Duodenal mucosa (tissue), 2 donors: ENCODE data around the gene HNRNPAB.

Experiments
- H3K27ac ChIP-seq: one replicate; pipeline ENCODE4 v1.7.0; 2013; ENCODE audit warnings: low read depth, low read length
- H3K27me3 ChIP-seq, 2 donors: one replicate each; pipeline ENCODE4 v1.7.0; 2013; ENCODE audit warnings: low read length in 2 of 2, control low read depth in 1 of 2; ENCODE audit not compliant: insufficient read depth in 2 of 2, control insufficient read depth in 1 of 2
- H3K36me3 ChIP-seq, 2 donors: one replicate each; pipeline ENCODE4 v1.7.0; 2013; ENCODE audit warnings: low read length in 2 of 2, control low read depth in 1 of 2; ENCODE audit not compliant: insufficient read depth in 2 of 2, control insufficient read depth in 1 of 2
- H3K4me1 ChIP-seq, 2 donors: one replicate each; pipeline ENCODE4 v1.7.0; 2013; ENCODE audit warnings: low read length in 2 of 2, control low read depth in 1 of 2; ENCODE audit not compliant: insufficient read depth in 2 of 2, control insufficient read depth in 1 of 2
- H3K4me3 ChIP-seq, 2 donors: one replicate each; pipeline ENCODE4 v1.7.0; 2013; ENCODE audit warnings: low read length in 2 of 2, low read depth in 1 of 2
- H3K9ac ChIP-seq, 2 donors: one replicate each; pipeline ENCODE4 v1.7.0; 2013; ENCODE audit warnings: low read length in 2 of 2, low read depth in 1 of 2
- H3K9me3 ChIP-seq, 2 donors: one replicate each; pipeline ENCODE4 v1.7.0; 2013; ENCODE audit warnings: low read length in 2 of 2, control low read depth in 1 of 2; ENCODE audit not compliant: control insufficient read depth in 1 of 2

Gene HNRNPAB

GRCh38 chr5:178218827-178219226 is 14.5 kb downstream of the HNRNPAB start:
- Histone ChIP-seq H3K4me3 (no peak overlapping the region), H3K36me3 (peaks cover 32 to 55% of the 10 kb centered on the region in 2 donors), H3K27me3 (no peaks in the 10 kb centered on the region), H3K27ac (no peak overlapping the region), H3K4me1 (peaks cover 19 to 31% of the 10 kb centered on the region in 2 donors), H3K9ac (no peak overlapping the region), H3K9me3 (no peaks in the 10 kb centered on the region)

- Histone ChIP-seq H3K36me3 (peaks cover 21 to 58% of the 10 kb centered on the region in 2 donors), H3K27ac (no peak overlapping the region), H3K4me3 (no peak overlapping the region), H3K9me3 (no peaks in the 10 kb centered on the region), H3K27me3 (no peaks in the 10 kb centered on the region), H3K9ac (no peak overlapping the region), H3K4me1 (peaks cover 0 to 7% of the 10 kb centered on the region in 2 donors)
Measured at GRCh38 chr5:178221282-178221681, 16.9 kb downstream of the HNRNPAB start.

GRCh38 chr5:178221853-178222252 is 17.5 kb downstream of the HNRNPAB start:
- no peak overlapping the region for H3K27ac ChIP-seq
- H3K27me3 ChIP-seq = no peaks in the 10 kb centered on the region
- H3K4me3 ChIP-seq = no peak overlapping the region
- H3K9ac ChIP-seq = no peak overlapping the region
- no peaks in the 10 kb centered on the region for H3K9me3 ChIP-seq
- peaks cover 0 to 6% of the 10 kb centered on the region in 2 donors for H3K4me1 ChIP-seq
- peaks cover 21 to 62% of the 10 kb centered on the region in 2 donors for H3K36me3 ChIP-seq

- H3K27ac ChIP-seq = no peak overlapping the region
- H3K36me3 ChIP-seq = peaks cover 24 to 60% of the 10 kb centered on the region in 2 donors
- H3K4me1 ChIP-seq = peaks cover 3 to 5% of the 10 kb centered on the region in 2 donors
Measured at GRCh38 chr5:178222292-178222691, 18.0 kb downstream of the HNRNPAB start.

GRCh38 chr5:178223196-178223773 is 19.0 kb downstream of the HNRNPAB start:
- Histone ChIP-seq H3K27ac (no peak overlapping the region), H3K36me3 (peaks cover 34 to 68% of the 10 kb centered on the region in 2 donors), H3K27me3 (no peaks in the 10 kb centered on the region), H3K9me3 (no peaks in the 10 kb centered on the region), H3K4me3 (no peak overlapping the region), H3K4me1 (peaks cover 6 to 12% of the 10 kb centered on the region in 2 donors), H3K9ac (no peak overlapping the region)

More at GRCh38 chr5:178222292-178222691, 18.0 kb downstream of the HNRNPAB start:
- Histone ChIP-seq H3K9me3 (no peaks in the 10 kb centered on the region), H3K9ac (no peak overlapping the region), H3K27me3 (no peaks in the 10 kb centered on the region), H3K4me3 (no peak overlapping the region)

- H3K4me3 ChIP-seq = no peak overlapping the region
- peaks cover 40 to 70% of the 10 kb centered on the region in 2 donors for H3K36me3 ChIP-seq
- no peak overlapping the region for H3K9ac ChIP-seq
- no peak overlapping the region for H3K27ac ChIP-seq
- no peaks in the 10 kb centered on the region for H3K27me3 ChIP-seq
- no peaks in the 10 kb centered on the region for H3K9me3 ChIP-seq
- H3K4me1 ChIP-seq = peaks cover 10 to 17% of the 10 kb centered on the region in 2 donors
Measured at GRCh38 chr5:178223828-178224335, 19.5 kb downstream of the HNRNPAB start.

- H3K4me1 ChIP-seq = peaks cover 11 to 18% of the 10 kb centered on the region in 2 donors
- H3K27ac ChIP-seq = no peak overlapping the region
- no peaks in the 10 kb centered on the region for H3K27me3 ChIP-seq
- no peak overlapping the region for H3K4me3 ChIP-seq
- H3K9ac ChIP-seq = no peak overlapping the region
- H3K36me3 ChIP-seq = peaks cover 44 to 74% of the 10 kb centered on the region in 2 donors
- no peaks in the 10 kb centered on the region for H3K9me3 ChIP-seq
Measured at GRCh38 chr5:178224403-178224802, 20.1 kb downstream of the HNRNPAB start.

- Histone ChIP-seq H3K36me3 (peaks cover 50 to 78% of the 10 kb centered on the region in 2 donors), H3K27me3 (no peaks in the 10 kb centered on the region), H3K9me3 (no peaks in the 10 kb centered on the region), H3K27ac (no peak overlapping the region), H3K9ac (no peak overlapping the region), H3K4me3 (no peak overlapping the region), H3K4me1 (peaks cover 19 to 26% of the 10 kb centered on the region in 2 donors)
Measured at GRCh38 chr5:178225174-178225573, 20.8 kb downstream of the HNRNPAB start.

GRCh38 chr5:178227138-178227659 is 22.9 kb downstream of the HNRNPAB start:
- no peaks in the 10 kb centered on the region for H3K9me3 ChIP-seq
- H3K27ac ChIP-seq = no peak overlapping the region
- peaks cover 34 to 43% of the 10 kb centered on the region in 2 donors for H3K4me1 ChIP-seq
- H3K36me3 ChIP-seq = peaks cover 48 to 65% of the 10 kb centered on the region in 2 donors
- H3K4me3 ChIP-seq = no peak overlapping the region
- no peak overlapping the region for H3K9ac ChIP-seq
- no peaks in the 10 kb centered on the region for H3K27me3 ChIP-seq

- H3K9me3 ChIP-seq = no peaks in the 10 kb centered on the region
- no peak overlapping the region for H3K4me3 ChIP-seq
- H3K4me1 ChIP-seq = peaks cover 36 to 43% of the 10 kb centered on the region in 2 donors
- no peak overlapping the region for H3K27ac ChIP-seq
- no peaks in the 10 kb centered on the region for H3K27me3 ChIP-seq
- H3K36me3 ChIP-seq = peaks cover 41 to 57% of the 10 kb centered on the region in 2 donors
- H3K9ac ChIP-seq = no peak overlapping the region
Measured at GRCh38 chr5:178227929-178228328, 23.6 kb downstream of the HNRNPAB start.
